Endothelial cell of umbilical vein (primary cell): ENCODE data around the gene TEDC2. TPM values are rescaled to one million over a fixed set of nuclear protein-coding genes. Genes with fewer than 3 reads are reported as not detected.

Experiments
- BruUV-seq: library from RNA; stranded (reverse); fragments of 400-500 nt; replicated peaks from 2 replicates; lab custom pipeline; 2021; lab: Mats Ljungman, UMichigan
- CTCF ChIA-PET: fragments of 300-600, 350-600 bp; sonication (Branson Sonifier 250); formaldehyde crosslinking; loops from one replicate; lab custom pipeline; 2021; ENCODE audit warnings: antibody characterized with exemption, inconsistent platforms; lab: Charles Lee
- POLR2A ChIA-PET: fragments of 300-600, 350-600 bp; sonication (Branson Sonifier 250); formaldehyde crosslinking; loops from one replicate; lab custom pipeline; 2021; ENCODE audit warnings: antibody characterized with exemption, inconsistent platforms; lab: Charles Lee
- DNase-seq: peaks from one replicate; pipeline ENCODE4 v3.0.0-alpha.2; 2011; ENCODE audit warnings: low read depth, low spot score
- FAIRE-seq: peaks from 2 replicates; lab custom pipeline; 2011; peaks lifted over from hg19 to GRCh38; lab: Jason Lieb, UNC
- H2AFZ ChIP-seq: 2 replicates; pipeline ENCODE4 v1.6.0; 2012; ENCODE audit warnings: low read depth, low read length, control low read depth, inconsistent platforms
- H3K27ac ChIP-seq: 2 replicates; pipeline ENCODE4 v1.5.1; 2011; ENCODE audit warnings: low read depth, mild to moderate bottlenecking, control low read depth, low read length, moderate library complexity; ENCODE audit not compliant: insufficient read depth
- H3K27me3 ChIP-seq, 2 experiments: 2 replicates each; pipeline versions ENCODE4 v1.6.0 to v1.6.1; 2011; ENCODE audit warnings: low read length in 2 of 2, mixed read lengths in 1 of 2; ENCODE audit not compliant: control insufficient read depth in 2 of 2, insufficient read depth in 2 of 2
- H3K36me3 ChIP-seq, 2 experiments: 2 replicates in 1 of 2; 3 replicates in 1 of 2; pipeline ENCODE4 v1.5.1; 2011; ENCODE audit warnings: low read length in 2 of 2, mild to moderate bottlenecking in 1 of 2, moderate library complexity in 1 of 2; ENCODE audit not compliant: control insufficient read depth in 2 of 2, insufficient read depth in 2 of 2; ENCODE audit errors: extremely low read depth in 1 of 2
- H3K4me1 ChIP-seq: 3 replicates; pipeline ENCODE4 v1.5.1; 2011; ENCODE audit warnings: mild to moderate bottlenecking, low read length; ENCODE audit not compliant: control insufficient read depth, insufficient read depth; ENCODE audit errors: extremely low read depth
- H3K4me2 ChIP-seq: 2 replicates; pipeline ENCODE4 v1.6.1; 2011; ENCODE audit warnings: low read length, control low read depth, mixed read lengths; ENCODE audit not compliant: insufficient read depth
- H3K4me3 ChIP-seq, 3 experiments: fragments of 200-600 bp in 1 of 3; sonication (generic), shearing (Covaris generic) in 1 of 3; replicated peaks in 1 of 3; 2 replicates each; pipeline ENCODE4 v1.5.1; 2011 to 2016; ENCODE audit warnings: control low read depth in 3 of 3, low read length in 3 of 3, mild to moderate bottlenecking in 2 of 3, inconsistent platforms in 1 of 3, low read depth in 1 of 3, moderate library complexity in 1 of 3; ENCODE audit not compliant: insufficient read depth in 1 of 3
- H3K79me2 ChIP-seq: 2 replicates; pipeline ENCODE4 v1.6.0; 2012; ENCODE audit warnings: low read length, inconsistent platforms; ENCODE audit not compliant: control insufficient read depth, insufficient read depth
- H3K9ac ChIP-seq: replicated peaks from 2 replicates; pipeline ENCODE3; 2011; ENCODE audit warnings: low read length, control low read depth; ENCODE audit not compliant: insufficient read depth; ENCODE audit errors: extremely low read depth
- H3K9me1 ChIP-seq: replicated peaks from 3 replicates; pipeline ENCODE4 v1.6.0; 2011; ENCODE audit warnings: mild to moderate bottlenecking, low read length; ENCODE audit not compliant: control insufficient read depth, insufficient read depth; ENCODE audit errors: extremely low read depth
- H3K9me3 ChIP-seq: replicated peaks from 2 replicates; pipeline ENCODE4 v1.5.1; 2012; ENCODE audit warnings: low read length, inconsistent platforms; ENCODE audit not compliant: control insufficient read depth, insufficient read depth
- H4K20me1 ChIP-seq: replicated peaks from 2 replicates; pipeline ENCODE3; 2011; ENCODE audit warnings: mild to moderate bottlenecking, low read length; ENCODE audit not compliant: control insufficient read depth, insufficient read depth; ENCODE audit errors: extremely low read depth
- EZH2 ChIP-seq: IDR thresholded peaks from 2 replicates; pipeline ENCODE4 v1.6.1; 2012; ENCODE audit warnings: borderline replicate concordance, low read depth, mild to moderate bottlenecking, moderate library complexity, low read length, inconsistent platforms; ENCODE audit not compliant: severe bottlenecking
- FOS ChIP-seq: IDR thresholded peaks from 2 replicates; pipeline ENCODE4 v1.6.1; 2011; ENCODE audit warnings: mild to moderate bottlenecking, low read length, moderate library complexity, borderline replicate concordance; ENCODE audit not compliant: insufficient read depth
- GATA2 ChIP-seq: IDR thresholded peaks from 2 replicates; pipeline ENCODE4 v1.7.0; 2011; ENCODE audit warnings: low read depth, mild to moderate bottlenecking, moderate library complexity, mixed read lengths, low read length; ENCODE audit not compliant: insufficient read length, insufficient read depth
- JUN ChIP-seq: IDR thresholded peaks from 2 replicates; pipeline ENCODE4 v1.6.1; 2011; ENCODE audit warnings: borderline replicate concordance, low read depth; ENCODE audit not compliant: insufficient read length, insufficient read depth
- MYC ChIP-seq: IDR thresholded peaks from one replicate; pipeline ENCODE4 v1.6.1; 2011; ENCODE audit warnings: mild to moderate bottlenecking, low read depth, low read length
- POLR2A ChIP-seq: IDR thresholded peaks from 2 replicates; pipeline ENCODE4 v1.6.1; 2012; ENCODE audit warnings: low read depth, mild to moderate bottlenecking, control low read depth, low read length
- POLR2AphosphoS5 ChIP-seq: IDR thresholded peaks from 2 replicates; pipeline ENCODE4 v1.6.1; 2012; ENCODE audit warnings: low read depth, mild to moderate bottlenecking, control low read depth, low read length, moderate library complexity; ENCODE audit not compliant: insufficient read depth
- dilution Hi-C: fragments of 300-500 bp; cut with MboI; formaldehyde crosslinking; loops from one replicate; pipeline ENCODE4 v1.15.0; 2019; ENCODE audit warnings: low sequenced_read_pairs; ENCODE audit not compliant: extremely low pct_ligation_motif_present
- intact Hi-C: fragments of 100-400 bp; cut with micrococcal nuclease; formaldehyde crosslinking; loops from one replicate; pipeline ENCODE4 v1.10.0; 2022
- polyA plus RNA-seq, 4 experiments: library from polyadenylated mRNA; depleted of rRNA in 3 of 4; stranded (reverse) in 3 of 4; unstranded in 1 of 4; fragments of >200 nt; gene quantifications; 2 replicates each; pipeline versions ENCODE4 v1.2.1 to v1.2.3, GENCODE V29; 2011 to 2012; ENCODE audit warnings: missing spikeins in 1 of 4
- total RNA-seq: library from RNA; stranded (reverse); gene quantifications from 2 replicates; pipeline ENCODE4 v1.2.3, GENCODE V29; 2021
- TF ChIP-seq, protein P1 (sequence below), 2 donors: IDR thresholded peaks; 1 replicate in 1 of 2; 2 replicates in 1 of 2; pipeline ENCODE4 v1.5.1; 2011; ENCODE audit warnings: low read length in 2 of 2, mild to moderate bottlenecking in 2 of 2, moderate library complexity in 2 of 2, control low read depth in 1 of 2, inconsistent platforms in 1 of 2, low read depth in 1 of 2; ENCODE audit not compliant: insufficient read depth in 1 of 2; ENCODE audit errors: extremely low read depth in 1 of 2
- TF ChIP-seq, protein P2 (sequence below): IDR thresholded peaks from 2 replicates; pipeline ENCODE4 v1.6.1; 2011; ENCODE audit not compliant: insufficient read depth, insufficient read length

Gene TEDC2
- total and polyA plus RNA-seq, 2 donors (not counting 3 experiments of a cell fraction or from before 2014, with no cell fraction given), result 7.6 to 12.7 TPM

GRCh38 chr16:2460916-2461315 is 1.0 kb downstream of the TEDC2 start:
- BruUV-seq, result no TSS peak
- dilution Hi-C loops (no loop called here), intact Hi-C loops (loop anchor here (1.0 kb wide), 3 partner anchors 13 to 238 kb away; partner anchors contain the start of genes CCNF and E4F1)
- Histone ChIP-seq H3K4me1 (peaks cover 10% of the 10 kb centered on the region), H3K4me2 (peak overlapping the region; percentile 80), H3K27me3 (no peaks in the 10 kb centered on the region), H2AFZ (no peak overlapping the region), H4K20me1 (no peaks in the 10 kb centered on the region), H3K79me2 (no peaks in the 10 kb centered on the region), H3K4me3 (peak overlapping the region in 1 of 3 experiments; percentile 43), H3K9ac (no peak overlapping the region), H3K9me3 (no peaks in the 10 kb centered on the region), H3K27ac (no peak overlapping the region), H3K36me3 (peaks cover 6 to 12% of the 10 kb centered on the region in 2 experiments), H3K9me1 (no peaks in the 10 kb centered on the region)
- POLR2A ChIA-PET, result no interaction called here
- CTCF ChIA-PET, result interaction anchor here (1.6 kb wide), 1 partner anchor 14 kb away, joined by 6 read pairs; the partner anchor contains the start of gene TBC1D24
- no peak for DNase-seq
- TF ChIP-seq POLR2A (no peak), EZH2 (no peak), GATA2 (no peak), POLR2AphosphoS5 (no peak), MYC (no peak), FOS (no peak), JUN (no peak)
- TF ChIP-seq, protein P1, sequence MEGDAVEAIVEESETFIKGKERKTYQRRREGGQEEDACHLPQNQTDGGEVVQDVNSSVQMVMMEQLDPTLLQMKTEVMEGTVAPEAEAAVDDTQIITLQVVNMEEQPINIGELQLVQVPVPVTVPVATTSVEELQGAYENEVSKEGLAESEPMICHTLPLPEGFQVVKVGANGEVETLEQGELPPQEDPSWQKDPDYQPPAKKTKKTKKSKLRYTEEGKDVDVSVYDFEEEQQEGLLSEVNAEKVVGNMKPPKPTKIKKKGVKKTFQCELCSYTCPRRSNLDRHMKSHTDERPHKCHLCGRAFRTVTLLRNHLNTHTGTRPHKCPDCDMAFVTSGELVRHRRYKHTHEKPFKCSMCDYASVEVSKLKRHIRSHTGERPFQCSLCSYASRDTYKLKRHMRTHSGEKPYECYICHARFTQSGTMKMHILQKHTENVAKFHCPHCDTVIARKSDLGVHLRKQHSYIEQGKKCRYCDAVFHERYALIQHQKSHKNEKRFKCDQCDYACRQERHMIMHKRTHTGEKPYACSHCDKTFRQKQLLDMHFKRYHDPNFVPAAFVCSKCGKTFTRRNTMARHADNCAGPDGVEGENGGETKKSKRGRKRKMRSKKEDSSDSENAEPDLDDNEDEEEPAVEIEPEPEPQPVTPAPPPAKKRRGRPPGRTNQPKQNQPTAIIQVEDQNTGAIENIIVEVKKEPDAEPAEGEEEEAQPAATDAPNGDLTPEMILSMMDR (IDR thresholded peaks at IDR 0.05; ENCODE audit: extremely low read depth in 1 of 2, insufficient read depth in 1 of 2, low read depth in 1 of 2, low read length in 2 of 2), result no peak
- TF ChIP-seq, protein P2, sequence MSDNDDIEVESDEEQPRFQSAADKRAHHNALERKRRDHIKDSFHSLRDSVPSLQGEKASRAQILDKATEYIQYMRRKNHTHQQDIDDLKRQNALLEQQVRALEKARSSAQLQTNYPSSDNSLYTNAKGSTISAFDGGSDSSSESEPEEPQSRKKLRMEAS, result no peak
- no peak for FAIRE-seq
